GM21381 (cell line): ENCODE results near the gene KLHL29.

Experiments used
- ATAC-seq: cut with Tn5 transposase; IDR thresholded peaks from one replicate; pipeline ENCODE4 v1.9.1; 2021; ENCODE audit warnings: mild to moderate bottlenecking, moderate library complexity; ENCODE audit not compliant: unreplicated experiment

Gene KLHL29

DNA sequence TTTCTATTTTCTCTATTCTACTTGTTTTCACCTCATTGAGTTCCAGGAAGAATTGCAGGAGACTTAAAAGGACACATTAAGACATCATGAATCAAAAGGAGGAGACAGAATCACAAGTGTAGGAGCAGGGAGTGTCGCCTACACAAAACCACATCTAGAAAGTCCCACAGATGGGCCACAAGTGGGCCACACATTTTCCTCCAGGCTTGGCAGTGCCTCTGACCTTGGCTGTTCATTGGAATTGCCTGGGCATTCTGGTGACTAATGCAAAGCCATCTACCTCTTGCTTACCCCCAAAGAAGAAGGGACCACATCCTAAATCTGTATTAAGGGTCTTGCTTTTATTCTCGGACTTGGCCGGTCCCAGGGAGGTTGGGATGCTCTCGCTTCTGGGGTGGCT, 103.6 kb downstream of the KLHL29 start:
- no peak for ATAC-seq

DNA sequence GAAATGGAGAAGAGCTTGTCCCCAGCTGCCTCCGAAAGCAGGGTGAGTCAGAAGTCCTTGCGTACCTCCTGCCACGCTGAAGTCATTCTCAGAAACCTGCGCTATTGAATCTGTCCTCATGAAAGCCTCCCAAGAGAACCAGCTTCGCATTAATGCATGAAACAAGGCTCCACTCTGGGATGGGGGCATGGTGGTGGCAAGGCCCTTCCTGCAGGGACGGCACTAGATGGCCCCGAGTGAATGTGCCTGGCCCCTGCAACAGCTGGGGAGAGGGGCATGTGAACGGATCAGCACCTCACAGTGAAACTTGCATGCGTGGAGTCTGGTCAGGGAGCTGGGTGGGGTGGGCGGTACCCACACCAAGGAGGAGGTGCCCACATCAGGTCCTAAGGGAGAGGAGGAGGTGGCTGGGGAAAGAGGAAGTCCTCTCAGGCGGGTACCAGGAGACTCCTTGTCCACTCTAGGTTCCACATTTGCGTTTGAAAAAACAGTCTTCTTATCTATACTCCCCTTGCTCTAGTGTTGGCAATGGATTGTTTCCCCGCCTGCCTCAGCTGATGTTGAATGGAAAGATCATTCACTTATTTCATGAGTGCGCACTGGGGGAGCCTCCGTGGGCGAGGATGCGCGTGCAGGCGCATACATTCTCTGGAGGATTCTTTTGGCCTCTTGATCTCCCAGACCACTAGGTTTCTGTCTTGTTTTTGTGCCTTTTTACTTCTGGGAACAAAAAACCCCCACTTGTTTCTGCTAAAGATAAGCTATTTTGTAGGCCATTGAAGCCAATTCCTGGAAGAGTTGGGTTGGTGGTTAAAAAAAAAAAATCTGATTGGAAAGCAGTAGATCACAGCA, 104.7 kb downstream of the KLHL29 start:
- ATAC-seq: no peak

DNA sequence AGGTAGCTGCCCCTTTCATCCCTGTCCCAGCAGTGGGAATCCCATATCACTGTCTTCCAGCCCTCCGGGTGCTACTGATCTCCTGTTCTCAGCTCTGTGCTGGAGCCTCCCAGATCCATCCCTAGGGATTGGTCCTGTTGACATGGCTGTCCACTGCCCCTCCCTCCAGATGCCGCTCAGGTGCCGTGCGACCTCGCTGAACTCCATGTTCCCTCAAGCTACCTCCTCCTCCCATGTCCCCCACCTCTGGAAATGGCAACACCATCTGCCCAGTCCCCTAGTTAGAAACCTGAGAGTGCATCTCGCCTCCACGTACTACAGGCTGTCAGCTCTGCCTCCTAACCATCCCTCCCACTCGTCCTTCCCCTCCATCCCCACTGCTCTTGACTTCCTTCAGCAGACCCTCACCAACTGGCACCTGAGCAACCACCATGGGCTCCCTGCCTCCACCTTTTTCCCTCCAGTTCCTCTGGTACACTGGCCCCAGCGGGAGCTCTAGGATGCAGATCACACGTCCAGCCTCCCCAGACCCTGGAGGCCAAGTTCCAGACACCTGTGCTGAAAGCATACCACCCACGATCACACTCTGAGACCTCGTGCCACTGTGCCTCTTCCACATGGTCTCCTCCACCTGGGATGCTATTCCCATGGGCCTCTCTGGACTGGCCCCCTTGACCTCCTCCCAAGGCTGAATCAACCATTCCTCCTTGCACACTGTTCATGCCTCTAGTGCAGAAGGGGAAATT, 106.8 kb downstream of the KLHL29 start:
- no peak for ATAC-seq

DNA sequence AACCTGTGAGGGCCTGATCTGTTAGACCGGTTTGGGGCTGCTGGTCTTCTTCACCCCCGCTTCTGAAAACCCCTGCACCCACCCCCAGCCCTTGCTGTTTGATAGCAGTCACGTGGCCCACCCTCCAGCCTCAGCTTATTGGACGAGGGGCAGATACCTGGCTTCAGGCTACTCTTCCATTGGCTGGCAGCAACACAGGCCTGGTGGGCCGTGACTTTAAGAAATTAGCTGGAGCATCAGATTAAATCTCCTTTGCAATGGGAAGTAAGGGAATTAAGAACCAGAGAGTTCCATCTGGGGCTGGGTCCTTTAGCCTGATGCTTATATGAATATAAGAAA, 107.3 kb downstream of the KLHL29 start:
- no peak for ATAC-seq

DNA sequence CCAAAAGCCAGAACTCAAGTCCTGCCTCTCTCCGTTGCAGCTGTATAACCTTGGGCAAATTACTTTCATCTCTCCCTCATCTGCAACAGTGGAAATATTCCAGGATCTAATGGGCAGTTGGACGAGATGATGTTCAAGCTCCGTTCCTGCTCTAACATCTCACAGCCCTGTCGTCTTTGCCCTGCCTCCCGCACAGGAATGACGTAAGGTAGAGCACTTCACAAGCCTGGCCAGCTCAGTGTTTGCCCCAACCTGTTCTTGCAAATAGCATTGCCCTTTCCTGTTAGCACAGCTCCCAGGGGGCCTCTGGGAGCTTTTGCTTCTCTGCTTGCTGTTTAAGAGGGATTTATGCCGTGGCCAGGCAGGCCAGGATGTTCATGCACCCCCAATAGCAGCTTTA, 107.9 kb downstream of the KLHL29 start:
- ATAC-seq: no peak

DNA sequence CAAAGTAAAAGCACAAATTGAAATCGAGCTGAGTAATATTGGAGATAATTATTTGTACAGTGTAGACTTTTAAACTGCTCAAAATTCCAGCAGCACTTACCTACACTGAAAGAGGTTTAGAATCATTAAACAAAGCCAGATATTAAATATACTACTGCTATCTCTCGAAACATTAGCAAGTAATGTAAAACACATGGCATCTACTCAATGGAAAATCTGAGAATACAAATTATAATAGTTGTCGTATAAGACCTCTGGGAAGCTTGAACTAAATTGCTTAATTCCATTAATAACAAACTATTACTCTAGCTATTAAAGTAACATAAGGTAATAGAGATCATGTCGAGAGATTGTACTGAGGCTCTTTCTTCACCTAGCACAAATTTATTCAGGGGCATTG, 108.9 kb downstream of the KLHL29 start:
- ATAC-seq: no peak

DNA sequence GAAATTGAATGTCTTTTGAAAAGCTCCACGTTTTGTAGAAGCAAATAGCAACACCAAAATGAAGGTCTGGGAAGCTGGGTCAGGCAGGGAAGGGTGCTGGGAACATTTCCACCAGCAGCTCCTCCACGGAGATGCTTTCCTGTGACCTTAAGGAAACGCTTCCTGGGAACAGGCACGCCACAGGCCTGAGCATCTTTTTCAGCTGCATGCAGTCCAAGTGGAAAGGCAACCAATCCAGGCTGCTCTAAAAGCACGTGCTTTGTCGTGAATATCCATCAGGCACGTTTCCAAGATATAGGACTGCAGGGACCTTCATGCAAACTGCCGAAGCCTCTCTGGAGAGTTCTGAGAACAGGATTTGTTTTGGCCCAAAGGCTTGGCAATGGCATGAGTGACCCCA, 109.3 kb downstream of the KLHL29 start:
- no peak for ATAC-seq

DNA sequence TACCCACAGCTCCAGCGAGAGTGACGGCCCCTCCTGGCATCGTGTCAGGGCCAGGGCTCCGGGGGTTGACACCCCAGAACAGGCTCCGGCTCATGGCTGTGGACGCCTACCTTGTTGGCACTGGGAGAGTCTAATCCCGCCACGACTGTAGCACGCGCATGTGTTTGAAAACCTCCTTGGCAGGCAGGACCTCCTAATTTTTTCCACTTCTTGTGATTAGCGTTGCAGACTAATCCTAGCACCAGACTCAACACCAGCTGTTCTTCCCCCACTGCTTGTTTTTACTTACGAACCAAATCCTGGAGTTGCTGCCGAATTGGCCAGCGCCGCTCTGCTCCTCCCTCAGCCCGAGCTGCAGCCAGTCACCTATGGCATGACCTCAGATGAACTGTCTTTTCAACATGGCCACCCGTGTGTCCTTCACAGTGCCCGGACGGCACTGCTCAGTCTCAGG, 110.7 kb downstream of the KLHL29 start:
- no peak for ATAC-seq

DNA sequence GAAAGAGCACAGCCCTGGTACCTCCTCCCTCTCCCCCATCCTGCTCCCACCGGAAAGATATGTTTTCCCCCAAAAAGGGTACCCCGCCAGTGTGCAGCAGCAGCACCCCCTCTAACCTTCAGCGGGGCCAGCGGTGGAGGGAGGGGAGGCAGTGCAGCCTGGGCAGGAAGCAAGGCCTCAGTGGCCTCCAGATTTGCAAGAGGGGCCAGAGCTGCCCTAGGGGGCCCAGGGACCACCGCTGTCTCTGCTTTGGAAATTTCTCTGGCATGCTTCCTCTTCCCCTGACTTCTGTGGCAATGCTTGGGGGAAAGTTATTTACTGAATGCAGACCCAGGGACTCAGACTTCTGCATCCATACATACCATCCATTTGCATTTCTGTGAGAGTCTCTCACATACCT, 111.5 kb downstream of the KLHL29 start:
- ATAC-seq: no peak

DNA sequence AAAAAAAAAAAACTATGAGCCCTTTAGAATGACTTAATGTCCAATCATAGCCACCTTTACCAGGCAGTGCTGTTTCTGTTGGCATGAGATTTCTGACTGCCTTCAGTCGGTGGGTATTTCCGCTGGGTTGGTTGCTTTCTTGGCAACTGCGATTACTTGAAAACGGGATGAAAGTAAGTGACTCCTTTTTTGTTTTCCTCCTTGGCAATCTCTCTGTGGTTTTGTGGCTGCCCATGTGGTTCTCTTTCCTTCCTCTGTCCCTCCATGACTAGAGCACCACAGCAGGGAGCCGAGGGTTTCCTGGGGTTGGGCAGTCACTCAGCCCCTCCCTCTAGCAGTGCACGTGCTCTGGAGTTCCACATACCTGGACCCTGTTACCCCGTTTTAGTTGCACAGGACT, 112.1 kb downstream of the KLHL29 start:
- ATAC-seq: no peak

DNA sequence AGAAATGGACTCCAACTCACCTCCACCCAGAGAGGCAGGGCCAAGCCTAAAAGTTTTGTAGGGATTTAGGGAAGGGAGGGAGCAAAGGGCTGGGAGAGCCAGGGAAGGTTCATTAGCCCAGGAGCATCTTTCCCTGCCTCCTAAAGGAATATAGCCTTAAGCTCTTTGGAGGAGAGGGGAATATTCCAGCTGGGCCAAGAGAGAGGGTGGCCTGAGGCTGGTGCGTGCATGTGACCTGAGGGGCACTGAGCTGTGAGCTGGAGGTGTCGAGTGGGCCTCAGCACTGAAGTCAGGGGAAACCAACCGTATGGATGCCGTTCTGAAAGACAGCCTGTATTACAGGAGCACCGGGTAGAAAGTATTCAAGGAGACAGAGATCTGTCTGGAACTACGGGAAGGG, 112.6 kb downstream of the KLHL29 start:
- ATAC-seq: no peak

DNA sequence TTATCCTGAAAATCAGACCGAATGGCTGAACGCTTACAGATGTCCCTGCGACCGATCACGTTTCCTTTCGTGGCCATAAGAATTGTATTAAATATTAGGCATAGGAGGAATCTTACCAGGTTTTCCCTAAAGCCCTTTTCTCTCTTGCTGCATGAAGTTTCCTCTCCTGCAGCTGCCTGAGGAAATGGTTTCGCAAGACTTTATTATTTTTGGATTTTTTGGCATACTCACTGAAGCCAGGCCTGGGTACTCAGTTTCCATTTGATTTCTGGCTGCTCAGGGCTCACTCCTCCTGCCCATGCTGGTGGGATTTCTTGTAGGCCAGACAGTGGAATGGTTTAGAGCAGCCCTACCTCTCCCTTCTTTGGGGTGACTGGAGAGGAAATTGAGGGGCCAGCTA, 114.0 kb downstream of the KLHL29 start:
- ATAC-seq: no peak

DNA sequence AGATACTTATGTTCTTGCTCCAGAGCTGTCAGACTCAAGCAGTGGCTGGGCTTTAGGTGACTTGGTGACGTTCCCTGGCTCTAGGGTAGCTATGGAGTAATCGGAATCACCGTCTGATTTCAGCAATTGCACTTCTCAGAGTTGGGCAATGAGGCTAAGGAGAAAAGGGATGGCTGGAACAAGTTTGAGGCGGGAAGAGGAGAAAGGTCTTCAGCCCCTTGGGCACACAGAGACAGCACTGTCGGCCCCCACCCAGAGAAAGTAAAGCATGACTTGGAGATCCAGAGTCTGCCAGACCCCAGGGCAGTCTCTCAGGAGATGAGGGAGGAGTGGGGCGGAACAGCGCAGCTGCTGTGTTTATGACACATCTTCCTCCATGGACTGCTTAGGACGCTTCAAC, 114.5 kb downstream of the KLHL29 start:
- no peak for ATAC-seq

DNA sequence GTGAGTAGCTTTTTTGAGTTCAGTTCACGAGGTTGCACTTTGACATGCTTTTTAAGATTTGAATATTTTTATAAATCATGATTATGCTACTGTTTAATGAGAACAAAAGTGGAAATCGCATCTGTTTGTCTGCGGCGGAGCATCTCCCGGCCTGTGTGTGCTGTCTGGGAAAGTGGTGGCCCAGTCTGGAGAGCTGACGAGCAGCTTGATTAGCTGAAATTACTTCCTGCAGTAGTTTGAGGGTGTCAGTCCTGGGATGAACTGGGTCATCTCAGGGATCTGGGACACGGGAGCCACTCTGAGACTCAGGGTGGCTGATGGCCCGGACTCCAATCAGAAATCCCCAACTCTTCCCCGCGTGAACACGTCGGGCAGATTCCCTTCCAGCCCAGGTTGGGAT, 115.9 kb downstream of the KLHL29 start:
- ATAC-seq: no peak

DNA sequence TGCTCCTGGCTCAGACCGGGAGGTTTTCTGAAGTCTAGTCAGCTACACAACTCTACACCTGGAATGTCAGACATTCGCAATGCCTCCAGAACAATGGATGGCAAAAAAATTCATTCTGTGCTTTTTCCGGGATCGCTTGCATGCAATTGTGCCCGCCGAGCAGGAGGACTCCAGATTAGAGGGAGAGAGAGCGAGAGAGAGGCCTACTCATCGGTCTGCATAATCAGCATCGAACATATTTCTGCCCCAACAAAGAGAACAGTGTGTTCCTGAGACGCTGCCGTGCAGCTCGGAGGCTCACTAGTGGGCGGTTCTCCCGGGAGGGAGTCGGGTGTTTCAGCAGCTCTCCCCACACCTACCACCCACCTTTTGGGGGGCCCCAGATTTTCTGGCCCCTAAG, 117.1 kb downstream of the KLHL29 start:
- no peak for ATAC-seq

DNA sequence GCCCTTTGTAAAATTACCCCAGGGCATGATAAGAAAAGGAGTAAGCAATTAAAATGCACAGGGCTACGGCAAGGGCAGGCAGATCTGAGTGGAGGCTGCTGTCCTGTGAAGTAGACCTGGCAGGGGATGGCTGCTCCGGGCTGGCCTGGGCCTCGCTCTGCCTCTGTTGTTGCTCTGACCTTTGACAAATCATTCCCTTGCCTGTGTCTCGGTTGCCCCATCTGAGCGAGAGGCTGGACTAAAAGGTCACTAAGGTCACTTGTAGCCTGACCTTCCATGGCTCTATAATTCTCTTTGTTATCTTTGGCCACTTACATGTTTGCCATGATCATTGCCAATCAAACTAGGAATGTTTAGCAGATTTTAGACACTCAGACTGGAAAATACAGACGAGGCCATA, 118.1 kb downstream of the KLHL29 start:
- no peak for ATAC-seq

DNA sequence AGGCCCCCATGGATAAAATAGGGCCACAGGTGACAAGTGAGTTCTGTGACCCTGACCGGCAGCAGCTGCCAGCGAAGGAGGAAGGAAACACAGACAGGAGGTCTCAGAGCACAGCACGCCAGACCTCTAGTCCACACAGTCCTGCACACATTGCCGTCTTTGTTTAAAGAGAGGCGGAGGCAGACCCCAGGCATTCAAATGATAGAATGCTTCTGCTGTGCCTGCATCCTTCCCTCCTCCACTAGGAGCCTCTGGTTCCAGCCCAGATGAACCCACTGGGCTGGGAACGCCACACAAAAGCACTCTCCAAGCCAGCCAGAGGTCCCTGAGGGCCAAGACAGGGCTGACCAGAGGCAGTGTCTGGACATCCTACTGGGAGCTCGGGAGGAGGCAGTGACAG, 118.7 kb downstream of the KLHL29 start:
- ATAC-seq: no peak

DNA sequence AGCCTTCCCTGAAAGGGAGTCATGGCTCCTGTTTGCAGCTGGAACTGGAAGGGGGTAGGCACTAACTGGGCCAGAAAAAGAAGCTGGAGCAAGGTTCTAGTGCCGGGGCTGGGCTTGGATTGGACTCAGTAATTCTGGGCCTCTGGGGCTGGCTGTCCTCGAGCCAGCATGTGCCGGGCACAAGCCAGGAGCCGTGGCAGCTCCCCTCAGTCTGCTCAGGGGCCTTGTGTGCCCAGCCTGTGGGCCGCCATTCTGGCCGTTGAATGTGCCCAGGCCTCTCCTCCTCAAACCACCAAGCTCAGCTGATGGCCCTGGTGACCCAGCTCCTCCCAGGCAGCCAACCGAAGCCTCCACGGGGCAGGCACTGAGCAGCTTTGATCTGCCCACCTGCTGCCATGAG, 119.6 kb downstream of the KLHL29 start:
- ATAC-seq: no peak

DNA sequence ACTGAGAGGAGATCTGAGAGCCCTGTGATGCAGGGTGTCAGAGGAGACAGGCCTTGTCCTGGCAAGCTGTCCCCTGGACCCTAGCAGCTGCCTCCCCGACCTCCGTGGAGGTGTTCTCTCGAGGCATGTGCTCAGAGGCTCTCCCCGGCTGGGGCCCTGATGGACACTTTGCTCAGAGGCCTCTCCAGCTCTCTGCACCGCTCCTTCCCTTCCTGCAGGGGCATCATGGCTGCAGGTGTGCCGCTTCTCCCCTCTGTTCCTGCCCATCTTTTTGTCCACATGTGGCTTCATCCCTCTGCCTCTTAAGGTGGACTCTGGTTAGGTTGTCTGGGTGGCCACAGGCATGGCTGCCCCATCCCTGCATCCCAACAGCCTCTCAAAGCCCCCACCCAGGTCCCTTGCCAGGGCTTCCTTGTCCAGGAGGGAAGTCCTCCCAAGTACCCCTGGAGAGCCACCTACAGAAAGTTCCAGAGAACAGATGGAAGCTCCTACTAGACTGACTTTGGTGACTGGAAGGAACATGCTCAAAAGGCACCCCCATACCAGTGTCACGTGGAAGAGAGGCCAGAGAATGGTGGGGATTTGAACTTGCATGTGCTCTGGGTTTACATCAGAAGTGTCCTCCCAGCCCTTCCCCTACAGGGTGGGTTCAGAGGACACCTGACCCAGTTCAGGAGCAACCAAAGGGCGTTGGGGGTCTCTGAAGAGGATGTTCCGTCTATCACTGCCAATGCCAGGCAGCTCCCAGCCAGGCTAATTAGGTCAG, 120.4 kb downstream of the KLHL29 start:
- no peak for ATAC-seq

DNA sequence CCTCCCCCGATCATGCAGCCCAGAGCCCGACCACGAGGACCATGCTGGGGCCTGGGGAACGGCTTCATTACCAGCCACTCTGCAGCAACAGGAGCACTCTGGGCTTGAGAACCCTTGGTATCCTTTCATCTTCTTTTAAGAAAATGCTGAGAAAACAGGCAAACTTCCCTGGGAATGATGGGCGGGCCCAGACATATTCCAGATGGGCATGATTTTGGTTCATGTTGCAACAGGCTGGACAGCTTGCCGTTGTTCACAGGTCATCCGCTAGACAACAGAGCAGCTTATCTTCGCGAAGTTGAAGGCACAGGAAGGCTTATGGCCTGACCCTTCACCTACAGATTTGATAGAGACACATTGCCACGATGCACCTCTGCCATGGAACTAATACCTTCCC, 121.0 kb downstream of the KLHL29 start:
- no peak for ATAC-seq

DNA sequence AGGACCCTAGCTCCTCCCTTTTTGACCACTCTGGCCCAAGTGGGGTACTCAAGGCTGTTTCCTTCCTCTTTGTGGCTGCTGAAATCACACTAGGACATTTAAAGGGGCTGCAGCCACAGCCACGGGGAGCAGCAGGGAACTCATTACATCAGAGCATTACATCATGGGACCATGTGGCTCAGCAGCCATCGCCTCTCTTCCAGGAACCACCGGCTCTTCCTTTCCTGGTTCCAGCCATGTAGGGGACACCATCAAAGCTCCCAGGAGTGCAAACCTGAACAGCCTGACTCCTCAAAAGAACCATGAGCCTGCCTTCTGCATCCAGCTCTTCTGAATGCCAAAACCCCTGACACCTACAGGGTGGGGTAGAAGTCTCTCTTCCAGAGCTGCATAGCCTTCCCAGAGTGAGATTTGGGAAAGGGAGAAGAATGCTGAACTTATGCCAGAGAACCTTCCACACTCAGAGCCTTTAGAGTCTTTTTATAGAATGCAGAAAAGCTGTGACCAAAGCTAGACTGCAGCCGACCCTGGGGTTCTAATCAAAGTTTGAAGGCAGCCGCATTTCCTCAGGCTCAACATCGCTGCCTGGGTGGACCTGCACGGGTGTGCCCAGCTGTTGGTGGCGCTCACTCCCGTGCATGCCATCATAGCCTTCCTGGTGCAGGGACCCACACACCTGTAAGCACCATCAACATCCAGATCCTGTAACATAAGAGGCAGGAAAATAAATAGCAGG, 121.7 kb downstream of the KLHL29 start:
- no peak for ATAC-seq
